NCI-H1092 treated with DMSO at 0.1 percent for 48 hours (cell line): ENCODE results near the gene RPRD1B.

Experiments used
- DNase-seq: peaks from one replicate; lab custom pipeline; 2025; lab: John Stamatoyannopoulos, UW

The RPRD1B gene

GRCh38 chr20:38136421-38137245 lies 103.1 kb downstream of the RPRD1B start:
- DNase-seq, result no peak

GRCh38 chr20:38137441-38138037 lies 104.0 kb downstream of the RPRD1B start:
- no peak for DNase-seq

DNA sequence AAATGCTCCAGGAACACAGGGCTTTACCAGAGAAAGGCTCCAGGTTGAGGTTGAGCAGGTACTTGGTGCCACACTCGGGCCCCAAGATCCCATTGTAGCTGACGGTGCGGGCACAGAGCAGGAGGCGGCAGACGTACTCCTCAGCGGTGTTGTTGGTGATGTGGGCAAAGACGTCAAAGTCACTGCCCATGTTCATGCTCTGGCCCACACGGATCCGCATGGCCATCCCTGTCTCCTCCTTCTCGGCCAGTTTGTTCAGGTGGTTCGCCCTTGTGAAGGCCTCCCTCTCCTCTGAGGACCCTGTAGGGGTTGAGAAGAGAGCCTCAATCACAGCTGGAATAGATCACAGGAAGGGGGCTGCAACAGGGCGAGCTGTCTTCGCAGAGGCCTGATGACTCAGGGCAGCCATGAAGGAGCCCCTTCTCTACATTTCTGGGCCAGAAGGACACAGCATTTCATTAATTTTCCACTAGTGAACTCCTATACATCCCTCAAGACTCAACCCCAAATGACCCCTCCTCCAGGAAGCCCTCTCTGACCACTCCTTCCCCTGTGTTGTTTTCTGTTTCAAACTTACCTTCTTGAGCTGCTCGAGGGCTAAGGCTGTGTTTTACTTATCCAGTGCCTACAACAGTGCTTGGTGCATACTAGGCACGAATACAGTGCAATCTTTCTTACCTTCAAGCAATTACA lies 104.7 kb downstream of the RPRD1B start:
- no peak for DNase-seq

GRCh38 chr20:38139156-38139912 lies 105.8 kb downstream of the RPRD1B start:
- no peak for DNase-seq

- no peak for DNase-seq
Measured at GRCh38 chr20:38139977-38140753, 106.6 kb downstream of the RPRD1B start.

- no peak for DNase-seq
Measured at GRCh38 chr20:38141204-38141888, 107.8 kb downstream of the RPRD1B start.
